Ovary (tissue), 3 donors: Measurements from ENCODE around the gene PAQR8.

Source experiments
- CTCF ChIP-seq, 3 donors: fragments of 450-650 bp in 2 of 3; fragments of 200-600 bp in 1 of 3; IDR thresholded peaks; one replicate each; pipeline versions ENCODE4 v1.5.1 to v1.8.0; 2016 to 2022; ENCODE audit warnings: antibody characterized with exemption in 3 of 3, mild to moderate bottlenecking in 1 of 3
- POLR2A ChIP-seq: fragments of 450-650 bp; IDR thresholded peaks from one replicate; pipeline ENCODE4 v1.6.1; 2017; ENCODE audit warnings: antibody characterized with exemption, mild to moderate bottlenecking, moderate library complexity
- donor health status: DM: no; HTN: no; CAD: no.

DNA sequence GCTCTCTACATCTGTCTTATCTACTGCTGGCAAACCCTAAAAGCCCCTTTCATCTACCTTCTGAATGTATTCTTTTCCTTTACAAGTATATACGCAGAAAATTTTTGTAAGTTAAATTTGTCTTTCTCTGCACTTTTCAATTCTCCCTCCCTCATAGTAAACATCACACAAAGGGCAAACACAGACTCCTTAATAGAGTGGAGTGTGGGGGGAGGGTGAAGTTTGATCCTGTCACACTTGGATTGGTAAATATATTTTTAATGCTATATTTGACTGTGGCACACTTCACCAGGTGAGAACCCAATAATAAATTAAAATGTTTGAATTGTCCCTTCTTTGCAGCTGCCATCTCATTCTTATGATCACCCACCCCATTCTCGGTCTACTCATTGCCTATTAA lies 33.2 kb upstream of the PAQR8 start:
- TF ChIP-seq CTCF (IDR thresholded peaks at IDR 0.05) (no peak), POLR2A (no peak)
